Upper lobe of left lung (tissue), 4 donors: ENCODE data around the gene SSPN.

Source experiments
- CTCF ChIP-seq, 6 experiments: fragments of 450-650 bp in 4 of 6; fragments of 200-600 bp in 2 of 6; sonication (generic) in 2 of 6; IDR thresholded peaks; one replicate each; pipeline ENCODE4 v1.5.1; 2016 to 2019; ENCODE audit warnings: antibody characterized with exemption in 6 of 6
- EP300 ChIP-seq, 4 donors: sonication (generic); formaldehyde crosslinking; IDR thresholded peaks; one replicate each; pipeline ENCODE4 v1.5.1; 2017; ENCODE audit warnings: antibody characterized with exemption in 4 of 4, control low read depth in 2 of 4
- POLR2A ChIP-seq, 4 donors: fragments of 450-650 bp; IDR thresholded peaks; one replicate each; pipeline ENCODE4 v1.5.1; 2016 to 2017; ENCODE audit warnings: antibody characterized with exemption in 4 of 4, mild to moderate bottlenecking in 2 of 4
- POLR2AphosphoS5 ChIP-seq, 2 donors: sonication (generic); formaldehyde crosslinking; IDR thresholded peaks; one replicate each; pipeline ENCODE4 v1.5.1; 2017; ENCODE audit warnings: antibody characterized with exemption in 2 of 2

- TF ChIP-seq CTCF (IDR thresholded peaks at IDR 0.05) (no peak), EP300 (IDR thresholded peaks at IDR 0.05) (no peak), POLR2A (IDR thresholded peaks at IDR 0.05) (no peak), POLR2AphosphoS5 (IDR thresholded peaks at IDR 0.05) (no peak)
Measured at GRCh38 chr12:26162905-26163304, 32.5 kb upstream of the SSPN start.
